ENCODE data around the gene TBX4. TPM values are rescaled to one million over a fixed set of nuclear protein-coding genes. Genes with fewer than 3 reads are reported as not detected.

The TBX4 gene
- total RNA-seq, 1 donor from 2014 or later, result not detected

GRCh38 chr17:61422116-61422799, 30.0 kb upstream of the TBX4 start:
- H3K27ac Mint-ChIP-seq (ENCODE audit: unreplicated experiment), result no peak overlapping the region
- no peak overlapping the region for H3K4me3 Mint-ChIP-seq (ENCODE audit: unreplicated experiment)
- peaks cover 3% of the 10 kb centered on the region for H3K4me1 Mint-ChIP-seq (ENCODE audit: low read depth)
- H3K9me3 Mint-ChIP-seq (ENCODE audit: low read depth), result no peaks in the 10 kb centered on the region
- H3K27me3 Mint-ChIP-seq (ENCODE audit: low read depth), result peaks cover 22% of the 10 kb centered on the region
- no peak for TF ChIP-seq CTCF (IDR thresholded peaks at IDR 0.05)
- no peaks in the 10 kb centered on the region for H3K36me3 Mint-ChIP-seq (ENCODE audit: low read depth)
- no peak for DNase-seq (ENCODE audit: low spot score)

- peaks cover 22% of the 10 kb centered on the region for H3K27me3 Mint-ChIP-seq (ENCODE audit: low read depth)
- TF ChIP-seq CTCF (IDR thresholded peaks at IDR 0.05), result no peak
- H3K27ac Mint-ChIP-seq (ENCODE audit: unreplicated experiment), result no peak overlapping the region
- H3K4me3 Mint-ChIP-seq (ENCODE audit: unreplicated experiment), result no peak overlapping the region
- H3K4me1 Mint-ChIP-seq (ENCODE audit: low read depth), result peaks cover 3% of the 10 kb centered on the region
- no peak for DNase-seq (ENCODE audit: low spot score)
- no peaks in the 10 kb centered on the region for H3K36me3 Mint-ChIP-seq (ENCODE audit: low read depth)
- H3K9me3 Mint-ChIP-seq (ENCODE audit: low read depth), result no peaks in the 10 kb centered on the region
Measured at GRCh38 chr17:61422869-61423268, 29.4 kb upstream of the TBX4 start.

GRCh38 chr17:61423967-61424649, 28.1 kb upstream of the TBX4 start:
- DNase-seq (ENCODE audit: low spot score), result no peak
- no peak for TF ChIP-seq CTCF (IDR thresholded peaks at IDR 0.05)
- no peak overlapping the region for H3K4me3 Mint-ChIP-seq (ENCODE audit: unreplicated experiment)
- peaks cover 22% of the 10 kb centered on the region for H3K27me3 Mint-ChIP-seq (ENCODE audit: low read depth)
- no peaks in the 10 kb centered on the region for H3K36me3 Mint-ChIP-seq (ENCODE audit: low read depth)
- H3K27ac Mint-ChIP-seq (ENCODE audit: unreplicated experiment), result no peak overlapping the region
- H3K9me3 Mint-ChIP-seq (ENCODE audit: low read depth), result no peaks in the 10 kb centered on the region
- H3K4me1 Mint-ChIP-seq (ENCODE audit: low read depth), result peaks cover 3% of the 10 kb centered on the region

- H3K4me3 Mint-ChIP-seq (ENCODE audit: unreplicated experiment), result no peak overlapping the region
- H3K36me3 Mint-ChIP-seq (ENCODE audit: low read depth), result no peaks in the 10 kb centered on the region
- DNase-seq (ENCODE audit: low spot score), result no peak
- H3K4me1 Mint-ChIP-seq (ENCODE audit: low read depth), result peaks cover 3% of the 10 kb centered on the region
- peak; percentile 17 for TF ChIP-seq CTCF (IDR thresholded peaks at IDR 0.05)
- H3K9me3 Mint-ChIP-seq (ENCODE audit: low read depth), result no peaks in the 10 kb centered on the region
- H3K27ac Mint-ChIP-seq (ENCODE audit: unreplicated experiment), result no peak overlapping the region
- H3K27me3 Mint-ChIP-seq (ENCODE audit: low read depth), result peaks cover 17% of the 10 kb centered on the region
Measured at GRCh38 chr17:61425682-61426481, 26.3 kb upstream of the TBX4 start.

Data from chondrocyte (in vitro differentiated cells).